Measurements from ENCODE around the gene AP1S1.
"Not testable (repeated sequence)": the region's sequence is repeated elsewhere in the genome, so short reads cannot be mapped to it uniquely, and the experiment has no call there.

Gene AP1S1

DNA sequence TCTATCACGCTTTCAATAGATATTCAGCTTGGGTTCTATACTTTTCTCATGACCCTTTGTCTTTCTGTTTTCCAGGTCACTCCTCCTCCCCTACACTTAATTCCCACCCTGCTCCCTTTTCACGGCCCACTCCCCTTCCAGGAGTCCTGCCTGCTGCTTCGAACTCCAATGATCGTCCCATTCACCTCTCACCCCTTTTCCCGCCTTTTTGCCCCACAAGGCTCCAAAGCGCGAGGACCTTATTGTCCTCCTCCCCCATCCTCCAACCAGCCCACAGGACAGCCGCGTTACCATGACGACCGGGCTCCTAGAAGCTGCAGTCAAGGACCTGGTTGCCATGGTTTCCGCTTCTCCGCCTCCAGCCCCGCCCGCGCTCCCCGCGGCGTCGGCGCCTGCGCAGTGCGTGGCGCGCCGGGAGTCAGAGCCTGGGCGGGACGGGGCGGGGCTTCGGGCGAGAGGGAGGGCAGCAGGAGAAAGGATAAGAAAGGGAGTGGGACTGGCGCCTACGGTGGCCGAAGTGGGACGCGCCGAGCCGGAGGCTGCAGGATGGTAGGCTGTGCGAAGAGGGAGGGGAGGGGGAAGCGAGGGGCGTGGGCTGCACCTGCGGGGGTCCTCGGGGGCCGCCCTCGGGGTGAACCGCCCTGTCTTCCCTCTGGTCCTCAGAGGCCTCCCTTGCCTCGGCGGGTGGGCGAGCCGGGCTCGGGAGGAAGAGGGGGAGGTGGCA lies at the start of gene AP1S1:
Gene AP1S1 (plus strand): TSS at position 508 of the 724 bp plus-strand sequence. CDS start 39 bp downstream, at position 547.
- DNase-seq (ENCODE audit: low read depth): peak; percentile 90

DNA sequence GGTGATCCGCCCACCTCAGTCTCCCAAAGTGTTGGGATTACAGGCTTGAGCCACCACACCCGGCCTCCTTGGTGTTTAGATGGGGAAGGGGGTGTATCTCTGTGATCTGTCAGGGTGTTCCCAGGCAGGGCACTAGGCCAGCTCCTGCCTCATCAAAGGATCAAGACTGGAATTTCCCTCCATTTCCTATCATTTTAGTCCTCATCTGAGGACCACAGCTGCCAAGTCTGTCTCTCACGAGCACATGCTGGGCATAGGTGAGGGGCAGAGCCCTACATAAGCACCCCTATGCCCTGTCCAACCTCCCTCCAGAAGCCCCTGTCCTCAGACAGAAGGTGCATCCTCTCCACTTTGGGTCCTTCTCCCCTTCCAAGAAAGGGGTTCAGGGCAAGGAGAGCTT lies 49.5 kb upstream of the AP1S1 start:
- no peak for DNase-seq (ENCODE audit: low read depth)

DNA sequence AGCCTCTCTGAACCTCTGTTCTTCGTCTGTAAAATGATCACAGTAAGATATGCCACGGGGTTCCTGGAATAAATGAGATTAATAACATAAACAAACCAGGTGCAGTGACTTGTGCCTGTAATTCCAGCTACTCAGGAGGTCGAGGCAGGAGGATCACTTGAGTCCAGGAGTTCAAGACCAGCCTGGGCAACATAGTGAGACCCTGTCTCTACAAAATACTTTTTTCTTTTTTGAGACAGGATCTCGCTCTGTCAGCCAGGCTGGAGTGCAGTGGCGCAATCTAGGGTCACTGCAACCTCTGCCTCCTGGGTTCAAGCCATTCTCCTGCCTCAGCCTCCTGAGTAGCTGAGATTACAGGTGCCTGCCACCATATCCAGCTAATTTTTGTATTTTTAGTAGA lies 49.0 kb upstream of the AP1S1 start:
- not testable (repeated sequence) for DNase-seq (ENCODE audit: low read depth)

DNA sequence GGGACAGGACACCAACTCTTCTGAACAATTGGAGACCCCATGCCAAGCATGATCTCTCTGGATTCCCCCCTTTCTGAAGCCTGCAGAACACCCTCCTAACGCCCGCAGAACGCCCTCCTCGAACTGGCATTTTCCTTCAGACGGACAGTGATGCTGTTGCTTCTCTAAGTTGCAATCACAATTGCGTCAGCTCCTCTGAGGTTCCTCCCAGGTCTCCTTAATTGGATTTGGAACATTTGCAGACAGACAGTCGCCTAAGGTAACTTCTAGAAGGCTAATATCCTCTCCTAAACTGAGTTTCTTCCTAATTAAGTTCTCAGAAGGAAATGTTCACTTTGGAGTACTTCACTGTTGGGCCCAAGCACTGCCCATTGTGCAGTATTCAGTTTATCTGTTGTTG lies 47.9 kb upstream of the AP1S1 start:
- DNase-seq (ENCODE audit: low read depth): no peak

DNA sequence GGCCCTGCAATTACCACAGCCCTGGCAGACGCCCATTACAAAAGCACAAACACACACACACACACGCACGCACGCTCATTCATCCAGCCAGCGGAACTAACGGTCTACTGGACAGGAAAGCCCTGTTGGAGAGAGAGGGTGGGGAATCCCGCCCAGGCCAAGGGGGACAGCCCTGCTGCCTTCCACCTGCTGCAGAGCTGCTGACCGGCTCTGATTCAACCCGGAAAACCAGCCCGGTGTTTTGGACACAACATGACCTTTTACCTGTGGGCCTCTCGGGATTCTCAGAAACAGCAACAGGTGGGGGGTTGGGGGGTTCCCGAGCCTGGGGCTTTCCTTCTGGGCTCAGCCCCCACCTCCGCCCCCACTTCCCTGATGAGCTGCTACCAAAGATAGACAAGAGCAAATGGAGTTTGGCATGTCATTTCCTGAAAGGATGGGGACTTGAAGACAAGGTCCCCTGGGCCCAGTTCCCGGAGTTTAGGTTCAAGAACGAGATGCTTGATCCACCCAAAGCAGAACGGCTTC lies 45.9 kb upstream of the AP1S1 start:
- DNase-seq (ENCODE audit: low read depth): no peak

DNA sequence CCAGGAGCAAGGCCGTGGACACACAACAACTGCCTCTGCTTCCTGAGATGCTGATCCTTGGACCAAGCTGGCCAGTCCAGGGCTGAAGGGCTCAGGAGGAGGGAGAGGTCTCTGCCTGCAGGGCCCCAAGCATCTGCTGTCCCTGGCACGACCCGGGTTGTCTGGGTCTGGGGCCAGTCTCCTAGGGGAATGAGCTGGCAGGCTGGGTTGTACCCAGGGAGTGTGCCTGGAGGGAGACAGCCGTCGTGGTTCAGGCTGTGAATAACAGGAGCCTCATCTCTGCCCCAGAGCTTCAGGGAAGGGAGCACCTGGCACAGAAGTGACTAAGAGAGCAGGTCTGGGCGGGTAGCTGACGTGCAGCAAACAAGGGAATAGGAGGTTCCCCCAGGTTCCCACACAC lies 45.3 kb upstream of the AP1S1 start:
- DNase-seq (ENCODE audit: low read depth): peak; percentile 62

DNA sequence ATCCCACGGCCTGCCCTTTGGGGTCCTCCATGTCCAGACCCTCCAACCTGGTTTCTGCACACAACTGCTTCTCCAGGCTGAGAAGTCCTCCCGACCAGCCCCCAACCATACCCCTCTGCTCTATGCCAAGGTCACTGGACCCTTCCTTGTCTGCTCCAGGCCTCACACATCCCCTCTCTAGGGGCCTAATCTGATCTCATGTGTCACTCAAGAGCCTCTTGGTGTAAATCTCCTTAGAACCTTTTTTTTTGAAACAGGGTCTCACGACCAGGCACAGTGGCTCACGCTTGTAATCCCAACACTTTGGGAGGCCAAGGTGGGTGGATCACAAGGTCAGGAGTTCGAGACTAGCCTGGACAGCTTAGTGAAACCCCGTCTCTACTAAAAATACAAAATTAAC lies 44.9 kb upstream of the AP1S1 start:
- no peak for DNase-seq (ENCODE audit: low read depth)

DNA sequence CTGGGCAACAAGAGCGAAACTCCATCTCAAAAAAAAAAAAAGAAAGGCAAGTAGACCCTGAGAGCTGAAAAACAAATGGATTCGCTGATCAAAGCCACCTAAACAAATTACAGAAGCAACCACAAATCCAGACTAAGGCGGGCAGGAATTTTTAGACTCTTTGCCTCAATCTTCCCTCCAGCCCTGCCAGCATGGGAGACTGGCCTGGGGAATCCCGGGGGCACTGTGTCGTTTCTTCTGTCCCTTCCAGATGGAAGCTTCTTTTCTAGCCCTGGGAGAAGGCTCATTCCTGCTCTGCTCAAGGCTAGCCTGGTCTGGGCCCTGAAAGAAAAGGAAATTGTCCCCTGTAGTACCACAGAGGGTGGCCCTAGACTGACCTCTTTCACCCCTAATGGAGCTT lies 43.0 kb upstream of the AP1S1 start:
- no peak for DNase-seq (ENCODE audit: low read depth)

DNA sequence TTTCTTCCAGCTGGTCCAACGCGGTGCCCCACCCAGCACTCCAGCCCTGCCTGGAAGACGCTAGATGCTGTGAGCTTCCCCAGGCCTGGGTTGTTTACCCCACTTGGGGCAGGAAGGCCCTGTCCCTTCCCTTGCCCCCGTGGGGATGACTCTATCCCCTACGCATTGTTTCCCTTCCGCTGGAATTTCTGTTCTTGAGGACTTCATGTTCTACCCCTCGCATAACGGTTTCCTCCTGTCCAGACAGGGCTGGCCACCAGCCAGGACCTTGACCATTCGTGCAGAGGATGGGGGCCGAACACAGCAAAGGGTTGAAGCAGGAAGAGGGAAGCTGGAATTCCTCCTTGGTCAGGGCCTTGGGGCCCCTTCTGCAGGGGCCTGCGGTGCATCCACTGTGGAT lies 42.0 kb upstream of the AP1S1 start:
- DNase-seq (ENCODE audit: low read depth): peak; percentile 77

DNA sequence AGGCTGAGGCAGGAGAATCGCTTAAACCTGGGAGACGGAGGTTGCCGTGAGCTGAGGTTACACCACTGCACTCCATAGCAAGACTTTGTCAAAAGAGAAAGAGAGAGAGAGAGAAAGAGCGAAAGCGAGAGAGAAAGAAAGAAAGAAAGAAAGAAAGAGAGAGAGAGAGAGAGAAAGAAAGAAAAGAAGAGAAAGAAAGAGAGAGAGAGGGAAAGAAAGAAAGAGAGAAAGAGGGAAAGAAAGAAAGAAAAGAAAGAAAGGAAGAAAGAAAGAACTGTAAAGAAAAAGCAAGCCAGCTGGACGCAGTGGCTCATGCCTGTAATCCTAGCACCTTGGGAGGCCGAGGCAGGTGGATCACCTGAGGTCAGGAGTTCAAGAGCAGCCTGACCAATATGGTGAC lies 41.1 kb upstream of the AP1S1 start:
- DNase-seq (ENCODE audit: low read depth): not testable (repeated sequence)

DNA sequence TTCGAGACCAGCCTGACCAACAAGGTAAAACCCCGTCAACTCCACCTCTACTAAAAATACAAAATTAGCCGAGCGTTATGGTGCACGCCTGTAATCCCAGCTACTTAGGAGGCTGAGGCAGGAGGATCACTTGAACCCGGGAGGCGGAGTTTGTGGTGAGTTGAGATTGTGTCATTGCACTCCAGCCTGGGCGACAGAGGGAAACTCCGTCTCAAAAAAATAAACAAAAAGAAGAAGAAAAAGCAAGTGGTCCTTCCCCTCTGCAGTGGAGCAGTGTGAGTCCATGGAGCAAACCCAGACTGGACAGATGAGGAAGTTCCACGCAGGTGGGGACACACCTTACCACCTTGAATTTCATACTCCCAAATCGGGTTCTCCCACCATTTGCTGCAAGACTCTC lies 40.4 kb upstream of the AP1S1 start:
- no peak for DNase-seq (ENCODE audit: low read depth)

DNA sequence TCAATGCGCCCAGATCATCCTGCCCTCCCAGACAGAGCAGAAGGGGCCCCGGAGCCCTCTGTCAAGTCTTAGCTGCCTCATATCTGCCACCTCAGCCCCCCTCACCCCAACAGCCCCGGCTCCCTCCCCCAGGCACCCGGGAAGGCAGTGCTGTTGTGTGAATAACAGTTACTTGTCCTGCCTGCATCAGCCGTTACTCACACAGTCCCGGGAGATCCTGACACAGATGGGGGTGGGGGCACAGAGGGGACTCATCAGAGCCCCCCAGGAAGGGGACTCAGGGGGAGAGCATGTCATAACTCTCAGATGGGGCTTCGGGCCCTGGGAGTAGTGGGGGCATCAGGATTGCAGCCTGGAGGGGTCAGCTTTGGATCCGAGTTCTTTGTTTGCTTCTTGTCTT lies 39.8 kb upstream of the AP1S1 start:
- DNase-seq (ENCODE audit: low read depth): peak; percentile 87

DNA sequence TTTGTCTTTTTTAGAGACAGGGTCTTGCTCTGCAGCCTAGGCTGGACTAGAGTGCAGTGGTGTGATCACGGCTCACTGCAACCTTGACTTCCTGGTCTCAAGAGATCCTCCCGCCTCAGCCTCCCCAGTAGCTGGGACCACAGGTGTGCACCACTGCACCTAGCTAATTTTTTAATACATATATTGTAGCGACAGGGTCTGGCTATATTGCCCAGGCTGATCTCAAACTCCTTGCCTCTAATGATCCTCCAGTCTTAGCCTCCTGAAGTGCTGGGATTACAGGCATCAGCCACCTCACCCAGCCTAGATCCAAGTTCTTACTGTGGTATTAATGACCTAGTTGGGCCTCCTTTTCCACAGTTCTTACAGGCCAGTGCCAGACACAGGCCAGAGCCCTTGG lies 39.1 kb upstream of the AP1S1 start:
- DNase-seq (ENCODE audit: low read depth): no peak

DNA sequence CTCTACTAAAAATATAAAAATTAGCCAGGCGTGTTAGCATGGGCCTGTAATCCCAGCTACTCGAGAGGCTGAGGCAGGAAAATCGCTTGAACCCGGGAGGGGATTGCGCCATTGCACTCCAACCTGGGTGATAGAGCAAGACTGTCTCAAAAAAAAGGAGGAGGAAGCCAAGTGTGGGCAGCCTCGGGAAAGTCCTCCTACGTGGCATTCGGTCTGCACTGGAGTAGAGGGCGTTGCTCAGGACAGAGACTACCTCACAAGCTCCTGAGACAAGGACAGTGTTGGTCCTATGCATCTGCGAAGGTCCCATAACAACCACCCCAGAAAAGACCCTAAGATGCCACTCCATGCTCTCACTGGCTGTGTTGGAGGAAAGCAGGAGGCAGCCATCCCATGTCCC lies 37.4 kb upstream of the AP1S1 start:
- DNase-seq (ENCODE audit: low read depth): no peak

DNA sequence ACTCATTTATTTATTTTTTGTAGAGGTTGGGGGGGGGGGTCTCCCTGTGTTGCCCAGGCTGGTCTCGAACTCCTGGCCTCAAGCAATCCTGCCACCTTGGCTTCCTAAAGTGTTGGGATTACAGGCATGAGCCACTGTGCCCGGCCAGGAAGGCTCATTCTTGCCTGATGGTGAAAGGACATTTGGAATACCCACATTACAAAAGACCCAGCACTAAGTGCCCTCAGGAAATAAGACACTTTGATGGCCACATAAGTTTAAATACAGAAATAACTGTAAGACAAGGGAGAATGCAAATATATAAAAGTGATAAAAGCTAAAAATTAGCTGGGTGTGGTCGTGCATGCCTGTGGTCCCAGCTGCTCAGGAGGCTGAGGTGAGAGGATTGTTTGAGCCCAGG lies 35.4 kb upstream of the AP1S1 start:
- DNase-seq (ENCODE audit: low read depth): no peak

DNA sequence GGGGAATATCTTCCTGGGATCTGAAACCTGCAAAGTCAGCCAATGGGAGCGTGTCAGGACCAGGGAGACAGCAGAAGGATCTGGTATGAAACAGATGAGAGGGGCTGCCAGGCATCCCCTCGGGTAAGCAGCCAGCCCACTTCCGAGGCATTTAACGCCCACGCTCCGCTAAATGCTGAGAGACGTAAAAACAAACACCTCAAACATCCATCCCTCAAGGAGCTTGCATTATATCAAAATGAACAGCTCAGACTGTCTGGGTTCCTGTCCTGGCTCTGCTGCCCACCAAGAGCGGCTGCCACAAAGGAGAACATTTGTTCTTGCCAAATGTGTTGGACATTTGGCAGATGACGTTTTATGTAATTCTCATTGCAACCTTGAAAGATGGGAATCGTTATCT lies 34.4 kb upstream of the AP1S1 start:
- DNase-seq (ENCODE audit: low read depth): no peak

DNA sequence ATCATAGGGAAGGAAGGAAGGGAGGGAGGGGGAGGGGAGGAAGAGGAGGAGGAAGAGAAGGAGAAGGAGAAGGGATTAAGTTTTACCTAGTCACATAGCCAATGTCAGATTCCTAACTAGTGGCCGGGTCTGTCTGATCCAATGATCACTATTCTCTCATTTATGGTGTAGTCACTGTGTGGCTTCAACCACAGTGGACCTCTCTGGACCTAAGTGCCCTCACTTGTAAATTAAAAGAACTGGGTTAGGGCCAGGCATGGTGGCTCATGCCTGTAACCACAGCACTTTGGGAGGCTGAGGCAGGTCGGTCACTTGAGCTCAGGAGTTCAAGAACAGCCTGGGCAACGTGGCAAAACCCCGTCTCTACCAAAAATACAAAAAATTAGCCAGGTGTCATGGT lies 34.0 kb upstream of the AP1S1 start:
- no peak for DNase-seq (ENCODE audit: low read depth)

DNA sequence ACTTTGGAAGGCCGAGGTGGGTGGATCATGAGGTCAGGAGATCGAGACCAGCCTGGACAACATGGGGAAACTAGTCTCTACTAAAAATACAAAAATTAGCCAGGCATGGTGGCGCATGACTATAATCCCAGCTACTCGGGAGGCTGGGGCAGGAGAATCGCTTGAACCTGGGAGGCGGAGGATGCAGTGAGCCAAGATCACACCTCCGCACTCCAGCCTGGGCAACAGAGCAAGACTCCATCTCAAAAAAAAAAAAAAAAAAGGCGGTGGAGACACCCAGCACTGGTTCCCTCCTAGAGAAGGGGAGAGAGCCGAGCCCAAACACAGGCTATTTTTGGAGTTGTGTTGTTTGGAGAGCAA lies 32.7 kb upstream of the AP1S1 start:
- not testable (repeated sequence) for DNase-seq (ENCODE audit: low read depth)

DNA sequence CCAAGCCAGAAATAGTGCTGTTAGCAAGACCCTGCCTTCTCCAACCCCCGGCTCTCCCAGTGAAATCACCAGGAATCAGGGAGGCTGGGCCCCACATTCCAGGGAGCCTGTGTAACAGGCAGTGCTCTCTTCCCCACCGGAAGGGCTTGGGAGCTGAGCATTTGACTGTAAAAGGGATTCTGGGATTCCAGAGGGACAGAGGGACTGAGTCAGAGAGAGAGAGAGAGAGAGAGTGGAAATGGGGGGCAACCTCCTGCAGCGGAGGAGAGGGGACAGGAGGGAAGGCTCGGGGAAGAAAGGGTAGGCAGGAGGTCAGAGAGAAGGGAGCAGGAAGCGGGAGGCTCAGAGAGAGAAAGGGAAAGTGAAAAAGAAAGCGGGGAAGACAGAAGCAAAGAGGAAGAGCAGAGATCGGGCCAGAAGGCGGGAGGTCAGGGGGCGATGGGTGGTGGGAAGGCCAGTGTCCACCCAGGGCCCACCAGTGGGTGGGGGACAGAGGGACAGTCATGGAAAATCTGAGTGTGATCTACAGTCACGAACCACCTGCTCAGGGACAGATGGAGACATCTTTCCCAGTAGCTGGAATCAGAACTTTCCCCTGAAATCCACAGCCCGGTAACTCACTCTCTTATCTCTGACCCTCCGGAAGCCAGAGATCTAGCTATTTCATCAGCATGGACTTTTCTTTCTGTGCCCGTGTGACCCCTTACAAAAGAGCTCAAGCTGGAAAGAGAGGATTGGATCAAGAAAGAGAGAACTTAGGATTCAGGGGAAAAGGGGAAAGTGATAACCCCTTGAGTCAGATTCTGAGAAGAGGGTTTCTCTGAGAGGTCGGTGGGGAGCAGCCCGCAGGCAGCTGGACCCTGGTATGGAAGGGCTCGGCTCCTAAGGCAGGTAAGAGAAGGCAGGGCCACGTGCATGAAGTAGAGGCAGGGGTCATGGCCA lies 32.0 kb upstream of the AP1S1 start:
- DNase-seq (ENCODE audit: low read depth): peak; percentile 98

DNA sequence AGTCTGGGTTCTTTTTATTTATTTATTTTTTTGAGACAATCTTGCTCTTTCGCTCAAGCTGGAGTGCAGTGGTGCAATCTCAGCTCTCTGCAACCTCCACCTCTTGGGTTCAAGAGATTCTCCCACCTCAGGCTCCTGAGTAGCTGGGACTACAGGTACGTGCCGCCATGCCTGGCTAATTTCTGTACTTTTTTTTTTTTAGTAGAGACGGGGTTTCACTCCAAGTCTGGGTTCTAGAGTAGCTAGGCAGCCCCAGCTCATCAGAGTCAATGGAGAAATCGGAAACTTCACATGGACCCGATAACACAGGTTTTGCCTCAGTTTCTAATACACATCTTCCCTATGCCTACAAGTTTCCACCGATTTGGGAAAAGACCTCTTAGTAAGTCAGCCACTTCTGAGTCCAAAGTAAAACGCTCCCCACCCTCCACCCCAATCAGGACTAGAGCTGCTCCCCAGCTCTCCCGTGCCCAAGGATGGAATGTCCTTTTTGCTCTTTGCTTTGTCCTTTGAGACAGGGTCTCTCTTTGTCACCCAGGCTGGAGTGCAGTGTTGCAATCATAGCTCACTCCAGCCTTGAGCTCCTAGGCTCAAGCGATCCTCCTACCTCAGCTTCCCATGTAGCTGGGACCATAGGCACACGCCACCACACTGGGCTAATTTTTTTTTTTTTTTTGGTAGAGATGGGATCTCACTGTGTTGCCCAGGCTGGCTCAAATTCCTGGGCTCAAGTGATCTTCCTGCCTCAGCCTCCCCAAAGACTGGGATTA lies 31.2 kb upstream of the AP1S1 start:
- no peak for DNase-seq (ENCODE audit: low read depth)

DNA sequence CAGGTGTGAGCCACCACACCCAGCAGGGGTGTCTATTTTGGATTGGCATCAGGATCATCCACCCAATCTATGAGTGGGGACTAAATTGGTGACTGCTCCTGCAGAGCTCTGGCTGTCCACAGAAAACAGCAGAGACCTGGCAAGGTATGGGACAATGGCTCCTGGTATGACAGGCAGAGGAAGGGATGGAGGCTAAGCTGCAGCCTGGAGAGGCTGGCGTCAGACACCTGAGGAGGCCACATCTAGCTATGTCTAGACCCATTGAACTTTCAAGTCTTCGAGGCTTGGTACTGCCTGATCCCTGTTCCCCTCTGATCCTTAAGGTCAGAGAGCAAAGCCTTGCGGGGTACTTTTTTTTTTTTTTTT lies 30.6 kb upstream of the AP1S1 start:
- DNase-seq (ENCODE audit: low read depth): no peak

DNA sequence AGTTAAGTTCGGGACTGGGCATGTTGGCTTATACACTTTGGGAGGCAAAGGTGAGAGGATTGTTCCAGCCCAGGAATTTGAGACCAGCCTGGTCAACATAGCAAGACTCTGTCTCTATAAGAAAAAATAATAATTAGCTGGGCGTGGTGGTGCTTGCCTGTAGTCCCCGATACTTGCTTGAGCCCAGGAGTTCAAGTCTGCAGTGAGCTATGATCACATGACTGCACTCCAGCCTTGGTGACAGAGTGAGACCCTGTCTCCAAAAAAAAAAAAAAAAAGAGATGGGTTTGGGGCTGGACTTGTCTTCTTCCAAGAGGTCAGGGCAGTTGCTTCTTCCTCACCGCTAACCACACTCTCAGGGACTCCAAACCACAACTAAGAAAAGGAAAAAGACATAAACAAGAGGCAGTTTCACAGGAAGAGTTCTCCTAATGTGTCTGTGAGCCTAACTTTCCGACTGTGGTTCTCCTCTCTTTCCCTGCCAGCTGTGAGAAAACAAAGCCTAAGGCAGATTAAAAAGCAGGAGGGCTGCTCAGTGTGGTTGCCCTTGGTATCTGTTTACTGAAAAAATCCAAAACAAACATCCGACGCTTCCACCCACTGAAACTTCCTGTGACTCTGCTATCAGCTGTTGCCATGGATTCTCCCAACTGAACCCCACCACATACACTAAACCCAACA lies 29.8 kb upstream of the AP1S1 start:
- peak; percentile 85 for DNase-seq (ENCODE audit: low read depth)

Data from ELR (cell line).